COLO668 (cell line): ENCODE data around the gene SRPK2.
"Not testable (repeated sequence)": the region's sequence is repeated elsewhere in the genome, so short reads cannot be mapped to it uniquely, and the experiment has no call there.

ENCODE experiments used
- DNase-seq: peaks from one replicate; lab custom pipeline; 2025; ENCODE audit not compliant: unreplicated experiment; lab: John Stamatoyannopoulos, UW

SRPK2 gene

GRCh38 chr7:105388356-105389087 is at the start of gene SRPK2:
Gene SRPK2, minus strand, starts transcription at chr7:105388921.
- peak; percentile 76 for DNase-seq

GRCh38 chr7:105438254-105438653 is 49.5 kb upstream of the SRPK2 start:
- no peak for DNase-seq

- DNase-seq = not testable (repeated sequence)
Measured at GRCh38 chr7:105437356-105437755, 48.6 kb upstream of the SRPK2 start.

- DNase-seq = peak; percentile 27
Measured at GRCh38 chr7:105429746-105430612, 41.3 kb upstream of the SRPK2 start.

GRCh38 chr7:105426606-105427146 is 38.0 kb upstream of the SRPK2 start:
- no peak for DNase-seq

GRCh38 chr7:105423987-105424386 is 35.3 kb upstream of the SRPK2 start:
- no peak for DNase-seq

GRCh38 chr7:105413887-105414437 is 25.2 kb upstream of the SRPK2 start:
- no peak for DNase-seq

- DNase-seq = not testable (repeated sequence)
Measured at GRCh38 chr7:105410774-105411173, 22.1 kb upstream of the SRPK2 start.

- DNase-seq = not testable (repeated sequence)
Measured at GRCh38 chr7:105409775-105410174, 21.1 kb upstream of the SRPK2 start.

- no peak for DNase-seq
Measured at GRCh38 chr7:105408791-105409410, 20.2 kb upstream of the SRPK2 start.

- no peak for DNase-seq
Measured at GRCh38 chr7:105403128-105403527, 14.4 kb upstream of the SRPK2 start.

GRCh38 chr7:105402221-105403095 is 13.7 kb upstream of the SRPK2 start:
- no peak for DNase-seq

GRCh38 chr7:105399043-105399725 is 10.5 kb upstream of the SRPK2 start:
- no peak for DNase-seq

GRCh38 chr7:105396566-105396965 is 7.8 kb upstream of the SRPK2 start:
- no peak for DNase-seq

GRCh38 chr7:105391429-105391828 is 2.7 kb upstream of the SRPK2 start:
- no peak for DNase-seq

GRCh38 chr7:105389889-105390288 is 1.2 kb upstream of the SRPK2 start:
- DNase-seq = no peak

GRCh38 chr7:105389088-105389650 is 448 bp upstream of the SRPK2 start:
- peak; percentile 67 for DNase-seq

GRCh38 chr7:105387508-105388355 is 989 bp downstream of the SRPK2 start:
- DNase-seq = peak; percentile 55
